ENCODE measurements around the gene MBD6.

DNA sequence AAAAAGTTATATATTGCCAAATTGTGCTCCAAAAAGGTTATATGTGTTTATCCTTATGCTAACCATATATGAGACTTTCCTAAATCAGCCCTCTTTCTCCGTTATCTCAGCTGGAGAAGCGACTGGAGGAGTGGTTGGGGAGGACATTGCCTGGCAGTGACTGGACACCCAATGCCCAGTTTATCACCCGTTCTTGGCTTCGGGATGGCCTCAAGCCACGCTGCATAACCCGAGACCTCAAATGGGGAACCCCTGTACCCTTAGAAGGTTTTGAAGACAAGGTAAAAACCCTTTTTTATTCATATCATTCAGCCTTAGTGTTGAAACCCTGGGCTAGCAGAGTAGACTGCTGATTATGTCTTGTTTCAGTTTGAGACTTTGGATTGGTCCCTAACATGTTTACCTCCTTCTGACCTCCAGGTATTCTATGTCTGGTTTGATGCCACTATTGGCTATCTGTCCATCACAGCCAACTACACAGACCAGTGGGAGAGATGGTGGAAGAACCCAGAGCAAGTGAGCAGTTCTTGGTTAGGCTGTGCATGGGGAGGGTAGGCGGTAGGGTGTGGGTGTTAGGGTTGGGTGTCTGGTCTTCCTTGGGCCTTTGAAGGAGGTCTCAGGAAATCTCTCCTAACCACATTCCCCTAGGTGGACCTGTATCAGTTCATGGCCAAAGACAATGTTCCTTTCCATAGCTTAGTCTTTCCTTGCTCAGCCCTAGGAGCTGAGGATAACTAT, 10.9 kb upstream of the MBD6 start:
- TF ChIP-seq ZNF207 (IDR thresholded peaks at IDR 0.05; ENCODE audit: borderline replicate concordance) (no peak), ZNF205 (CRISPR knock-in tag; IDR thresholded peaks at IDR 0.05) (no peak), GATA4 (IDR thresholded peaks at IDR 0.05; ENCODE audit: borderline replicate concordance, low read depth) (no peak), ZFP37 (CRISPR knock-in tag; IDR thresholded peaks at IDR 0.05; ENCODE audit: borderline replicate concordance) (no peak), SMAD3 (CRISPR knock-in tag; IDR thresholded peaks at IDR 0.05) (no peak), ATF7-NPFF (CRISPR knock-in tag; IDR thresholded peaks at IDR 0.05; ENCODE audit: low read depth) (no peak), YEATS2 (CRISPR knock-in tag; IDR thresholded peaks at IDR 0.05; ENCODE audit: borderline replicate concordance) (no peak), EP300 (IDR thresholded peaks at IDR 0.05; ENCODE audit: low read depth in 2 of 2, low read length in 2 of 2) (no peak), EP300 (CRISPR knock-in tag; IDR thresholded peaks at IDR 0.05; ENCODE audit: borderline replicate concordance) (no peak), RORA (CRISPR knock-in tag; IDR thresholded peaks at IDR 0.05) (no peak), FOSL2 (CRISPR knock-in tag; IDR thresholded peaks at IDR 0.05) (no peak), EZH2 (conservative IDR thresholded peaks at IDR 0.05; ENCODE audit: low read depth, low read length) (no peak), EEA1 (CRISPR knock-in tag; IDR thresholded peaks at IDR 0.05; ENCODE audit: borderline replicate concordance) (no peak)
- TF ChIP-seq, protein P1, sequence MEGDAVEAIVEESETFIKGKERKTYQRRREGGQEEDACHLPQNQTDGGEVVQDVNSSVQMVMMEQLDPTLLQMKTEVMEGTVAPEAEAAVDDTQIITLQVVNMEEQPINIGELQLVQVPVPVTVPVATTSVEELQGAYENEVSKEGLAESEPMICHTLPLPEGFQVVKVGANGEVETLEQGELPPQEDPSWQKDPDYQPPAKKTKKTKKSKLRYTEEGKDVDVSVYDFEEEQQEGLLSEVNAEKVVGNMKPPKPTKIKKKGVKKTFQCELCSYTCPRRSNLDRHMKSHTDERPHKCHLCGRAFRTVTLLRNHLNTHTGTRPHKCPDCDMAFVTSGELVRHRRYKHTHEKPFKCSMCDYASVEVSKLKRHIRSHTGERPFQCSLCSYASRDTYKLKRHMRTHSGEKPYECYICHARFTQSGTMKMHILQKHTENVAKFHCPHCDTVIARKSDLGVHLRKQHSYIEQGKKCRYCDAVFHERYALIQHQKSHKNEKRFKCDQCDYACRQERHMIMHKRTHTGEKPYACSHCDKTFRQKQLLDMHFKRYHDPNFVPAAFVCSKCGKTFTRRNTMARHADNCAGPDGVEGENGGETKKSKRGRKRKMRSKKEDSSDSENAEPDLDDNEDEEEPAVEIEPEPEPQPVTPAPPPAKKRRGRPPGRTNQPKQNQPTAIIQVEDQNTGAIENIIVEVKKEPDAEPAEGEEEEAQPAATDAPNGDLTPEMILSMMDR (CRISPR knock-in tag; IDR thresholded peaks at IDR 0.05): no peak
- TF ChIP-seq, protein P2, sequence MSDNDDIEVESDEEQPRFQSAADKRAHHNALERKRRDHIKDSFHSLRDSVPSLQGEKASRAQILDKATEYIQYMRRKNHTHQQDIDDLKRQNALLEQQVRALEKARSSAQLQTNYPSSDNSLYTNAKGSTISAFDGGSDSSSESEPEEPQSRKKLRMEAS (IDR thresholded peaks at IDR 0.05): no peak

Data from HepG2 (cell line).